ENCODE results near the gene CRACR2B.

Gene CRACR2B

DNA sequence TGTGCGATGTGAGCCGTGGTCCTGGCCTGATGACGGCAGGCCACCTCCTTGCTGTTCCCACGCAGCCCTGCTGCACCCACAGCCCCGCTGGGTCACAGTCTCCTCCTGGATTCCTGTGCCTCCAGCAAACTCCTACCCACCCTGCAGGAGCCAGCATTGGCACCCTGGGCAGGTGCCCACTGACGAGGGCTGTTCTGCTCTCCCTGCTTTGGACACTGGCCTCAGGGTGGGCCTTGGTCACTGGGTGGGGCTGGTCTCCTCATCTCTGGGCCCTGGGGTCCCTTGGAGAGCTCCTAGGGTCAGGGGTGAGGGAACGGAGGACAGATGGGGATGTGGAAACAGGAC lies 27.6 kb downstream of the CRACR2B start:
- no peak for DNase-seq

DNA sequence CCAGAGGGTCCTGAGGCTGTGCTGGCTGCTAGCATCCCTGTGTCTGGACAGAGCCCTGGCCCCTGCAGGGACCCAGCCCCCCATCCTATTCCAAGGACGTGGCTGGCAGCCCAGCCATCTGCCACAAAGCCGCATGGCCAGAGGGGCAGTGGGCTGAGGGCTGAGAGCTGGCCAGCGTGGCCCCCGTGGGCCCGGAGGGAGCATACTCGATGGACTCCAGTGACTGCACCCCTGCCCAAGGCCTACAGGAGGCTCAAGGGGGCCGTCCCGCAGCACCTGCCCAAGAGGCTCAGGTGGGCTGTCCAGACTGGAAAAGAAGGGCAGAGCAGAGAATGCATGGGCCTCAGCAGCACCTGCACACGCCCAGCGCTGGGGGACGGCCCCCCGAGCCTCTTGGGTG lies 28.1 kb downstream of the CRACR2B start:
- no peak for DNase-seq

DNA sequence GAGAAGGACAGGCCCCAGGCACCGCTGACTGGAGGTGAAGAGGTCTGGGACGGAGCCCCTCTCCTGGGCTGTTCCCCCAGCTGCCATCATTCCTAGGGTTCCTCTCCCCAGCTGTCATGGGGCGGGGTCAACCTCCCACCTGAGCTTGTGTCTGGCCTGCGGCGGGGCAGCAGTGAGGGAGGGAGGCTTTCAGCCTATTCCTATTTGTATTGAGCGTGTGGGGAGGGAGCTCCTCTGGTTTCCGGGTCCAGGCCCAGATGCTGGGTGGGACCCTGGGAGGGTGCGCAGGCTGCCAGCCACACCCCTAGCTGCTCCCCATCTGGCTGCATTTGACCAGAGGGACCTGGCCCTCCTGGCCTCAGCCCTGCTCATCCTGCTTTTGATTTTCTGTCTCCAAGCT lies 28.7 kb downstream of the CRACR2B start:
- no peak for DNase-seq

DNA sequence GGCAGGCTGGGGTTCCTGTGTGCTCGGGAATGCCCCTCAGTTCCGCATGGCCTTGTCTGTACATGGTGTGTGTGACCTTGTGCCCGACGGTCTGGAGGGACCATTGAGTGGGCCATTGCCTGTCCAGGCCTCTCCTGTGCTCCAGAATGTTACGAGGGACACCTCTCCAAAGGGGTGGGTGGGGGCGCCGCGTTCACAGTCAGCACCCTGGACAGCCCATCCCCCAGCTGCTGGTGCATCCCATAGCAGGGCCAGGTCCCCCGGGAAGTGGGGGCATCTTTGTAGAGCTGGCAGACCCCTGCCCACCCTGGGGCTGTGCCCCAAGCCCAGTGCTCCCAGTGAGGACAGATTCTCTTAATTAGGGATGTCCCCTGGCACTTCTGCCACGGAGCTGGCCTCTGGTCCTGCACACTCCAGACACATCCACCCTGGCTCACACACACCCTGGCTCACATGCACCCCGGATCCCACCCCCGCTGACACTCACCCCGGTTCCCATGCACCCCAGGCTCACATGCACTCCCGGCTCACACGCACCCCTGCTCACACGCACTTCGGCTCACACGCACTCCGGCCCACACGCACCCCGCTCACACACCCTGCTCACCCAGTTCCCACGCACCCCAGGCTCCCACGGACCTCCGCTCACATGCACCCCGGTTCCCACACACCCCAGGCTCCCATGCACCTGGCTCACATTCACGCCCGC lies 30.5 kb downstream of the CRACR2B start:
- DNase-seq = no peak

DNA sequence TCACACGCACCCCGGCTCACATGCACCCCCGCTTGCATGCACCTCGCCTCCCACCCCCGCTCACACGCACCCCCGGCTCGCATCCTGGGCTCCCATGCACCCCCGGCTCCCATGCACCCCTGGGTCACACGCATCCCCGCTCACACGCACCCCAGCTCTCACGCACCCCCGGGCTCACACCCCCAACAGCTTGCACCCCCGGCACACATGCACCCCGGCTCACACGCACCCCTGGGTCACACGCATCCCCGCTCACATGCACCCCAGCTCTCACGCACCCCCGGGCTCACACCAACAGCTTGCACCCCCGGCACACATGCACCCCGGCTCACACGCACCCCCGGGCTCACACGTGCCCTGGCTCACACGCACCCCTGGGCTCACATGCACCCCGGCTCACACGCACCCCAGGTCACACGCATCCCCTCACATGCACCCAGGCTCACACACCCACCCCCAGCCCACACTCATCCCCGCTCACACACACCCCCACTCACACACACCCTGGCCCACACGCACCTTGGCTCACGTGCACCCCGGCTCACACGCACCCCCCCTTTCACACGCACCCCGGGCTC lies 31.1 kb downstream of the CRACR2B start:
- no peak for DNase-seq

DNA sequence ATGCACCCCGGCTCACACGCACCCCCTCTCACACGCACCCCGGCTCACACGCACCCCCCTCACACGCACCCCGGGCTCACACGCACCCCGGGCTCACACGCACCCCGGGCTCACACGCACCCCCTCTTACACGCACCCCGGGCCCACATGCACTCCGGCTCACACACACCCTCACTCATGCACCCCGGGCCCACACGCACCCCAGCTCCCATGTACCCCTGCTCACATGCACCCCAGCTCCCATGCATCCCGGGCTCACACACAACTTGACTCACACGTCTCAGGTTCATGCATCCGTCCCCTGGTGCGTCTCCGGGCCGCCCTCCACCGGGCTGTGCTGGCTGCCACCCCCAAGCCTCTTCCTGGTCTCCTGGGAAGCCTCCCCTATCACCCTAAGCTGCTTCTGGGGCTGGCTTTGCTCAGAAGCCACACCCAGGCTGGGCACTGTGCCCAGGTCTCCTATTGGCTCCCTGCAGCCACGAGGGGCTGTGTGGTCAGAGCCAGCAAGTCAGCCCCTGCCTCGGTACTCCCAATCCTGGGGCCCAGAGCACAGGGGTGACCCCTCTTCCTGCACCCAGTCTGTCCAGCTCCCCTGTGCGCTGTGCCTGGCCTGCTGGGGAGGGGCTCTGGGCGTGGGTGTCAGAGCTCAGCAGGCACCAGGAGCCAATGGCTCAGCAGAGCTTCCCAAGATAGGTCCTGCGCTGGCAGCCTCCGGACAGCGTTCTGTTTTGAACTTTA lies 31.8 kb downstream of the CRACR2B start:
- peak; percentile 71 for DNase-seq

DNA sequence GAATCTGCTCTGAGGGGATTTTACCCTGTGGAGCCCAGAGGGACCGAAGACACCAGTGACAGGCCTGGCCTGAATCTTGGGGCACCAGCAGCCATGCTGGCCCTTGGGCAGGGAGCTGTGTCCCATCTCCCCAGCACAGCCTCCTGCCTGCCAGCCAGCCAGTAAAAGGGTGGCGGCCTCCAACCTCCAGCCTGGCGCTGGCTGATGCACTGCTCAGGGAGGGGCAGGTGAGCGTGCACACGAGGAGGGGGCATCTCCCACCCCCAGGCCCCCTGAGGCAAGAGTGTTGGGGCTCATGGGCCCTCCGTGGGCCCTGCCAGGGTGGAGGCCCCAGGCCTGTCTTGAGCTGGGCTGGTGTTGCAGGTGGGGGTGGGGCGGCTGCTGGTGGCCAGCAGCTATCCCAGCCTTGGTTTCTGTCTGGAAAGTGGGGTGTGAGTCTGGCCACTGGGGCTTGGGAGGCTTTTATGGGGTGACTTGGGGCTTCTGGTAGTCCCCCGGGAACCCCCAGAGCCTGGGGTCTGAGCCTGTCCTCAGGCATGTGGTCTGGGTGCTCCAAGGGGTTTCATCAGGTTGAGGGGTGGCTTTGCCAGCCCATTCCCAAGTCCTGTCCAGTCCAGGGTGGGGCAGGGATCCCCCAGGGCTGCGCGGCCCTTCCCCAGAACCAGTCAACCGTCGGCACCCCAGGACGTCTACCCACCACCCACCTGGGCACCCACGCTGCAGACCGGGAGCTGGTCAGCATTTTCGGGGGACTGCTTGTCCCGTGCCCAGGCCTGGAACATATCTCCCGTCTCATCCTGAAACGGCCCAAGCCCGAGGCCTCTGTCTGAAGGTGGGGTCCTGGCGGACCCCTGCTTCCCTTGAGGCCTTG lies 32.8 kb downstream of the CRACR2B start:
- DNase-seq = no peak

DNA sequence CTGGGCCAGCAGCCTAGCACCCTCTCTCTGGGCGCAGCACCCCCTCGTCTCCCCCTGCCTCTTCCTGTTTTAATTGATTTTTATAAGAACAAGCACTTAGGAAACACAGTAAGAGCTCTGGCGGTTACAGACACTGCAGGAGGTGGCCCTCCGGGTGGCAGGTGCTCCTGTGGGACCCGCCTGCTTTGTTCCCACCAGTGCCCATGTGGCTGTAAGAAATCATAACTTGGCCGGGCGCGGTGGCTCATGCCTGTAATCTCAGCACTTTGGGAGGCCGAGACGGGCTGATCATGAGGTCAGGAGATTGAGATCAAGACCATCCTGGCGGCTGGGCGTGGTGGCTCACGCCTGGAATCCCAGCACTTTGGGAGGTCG lies 33.4 kb downstream of the CRACR2B start:
- DNase-seq = no peak

DNA sequence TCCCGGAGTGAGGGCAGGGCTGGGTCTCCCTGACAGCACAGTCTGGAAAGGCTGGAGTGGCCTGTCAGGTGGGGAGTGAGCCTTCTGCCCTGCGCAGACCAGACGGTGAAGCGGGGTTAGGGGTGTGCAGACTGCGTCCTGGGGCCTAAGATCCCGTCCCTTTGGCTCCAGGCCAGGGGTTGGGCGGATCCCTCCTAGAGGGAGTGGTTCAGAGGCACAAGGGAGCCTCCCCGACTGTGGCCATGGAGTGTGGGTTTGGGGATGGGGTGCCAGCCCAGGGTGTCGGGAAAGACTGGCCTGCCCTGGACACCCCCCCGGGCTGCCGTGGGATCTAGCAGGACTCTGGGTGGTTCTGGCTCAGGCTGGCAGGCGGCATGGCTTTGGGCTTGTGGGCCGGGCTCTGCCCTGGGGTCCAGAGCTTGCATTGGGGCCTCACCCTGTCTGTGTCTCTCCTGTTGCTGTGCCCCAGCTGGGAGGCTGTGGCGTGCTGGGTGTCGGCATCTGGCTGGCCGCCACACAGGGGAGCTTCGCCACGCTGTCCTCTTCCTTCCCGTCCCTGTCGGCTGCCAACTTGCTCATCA lies 34.5 kb downstream of the CRACR2B start:
- DNase-seq = no peak

DNA sequence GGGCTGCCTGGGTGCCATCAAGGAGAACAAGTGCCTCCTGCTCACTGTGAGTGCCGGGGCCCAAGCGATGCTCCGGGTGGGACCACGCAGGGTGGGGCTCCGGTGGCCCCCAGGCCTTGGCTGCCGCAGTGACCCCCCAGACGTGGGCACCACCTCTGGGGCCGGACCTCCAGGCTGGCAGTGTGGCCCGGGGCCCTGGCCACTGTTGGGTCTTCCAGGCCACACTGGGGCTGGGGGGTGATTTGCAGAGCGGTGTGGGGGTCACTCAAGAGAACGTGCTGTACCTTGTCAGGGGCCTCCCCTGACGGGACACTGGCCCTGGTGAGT lies 34.9 kb downstream of the CRACR2B start:
- no peak for DNase-seq

DNA sequence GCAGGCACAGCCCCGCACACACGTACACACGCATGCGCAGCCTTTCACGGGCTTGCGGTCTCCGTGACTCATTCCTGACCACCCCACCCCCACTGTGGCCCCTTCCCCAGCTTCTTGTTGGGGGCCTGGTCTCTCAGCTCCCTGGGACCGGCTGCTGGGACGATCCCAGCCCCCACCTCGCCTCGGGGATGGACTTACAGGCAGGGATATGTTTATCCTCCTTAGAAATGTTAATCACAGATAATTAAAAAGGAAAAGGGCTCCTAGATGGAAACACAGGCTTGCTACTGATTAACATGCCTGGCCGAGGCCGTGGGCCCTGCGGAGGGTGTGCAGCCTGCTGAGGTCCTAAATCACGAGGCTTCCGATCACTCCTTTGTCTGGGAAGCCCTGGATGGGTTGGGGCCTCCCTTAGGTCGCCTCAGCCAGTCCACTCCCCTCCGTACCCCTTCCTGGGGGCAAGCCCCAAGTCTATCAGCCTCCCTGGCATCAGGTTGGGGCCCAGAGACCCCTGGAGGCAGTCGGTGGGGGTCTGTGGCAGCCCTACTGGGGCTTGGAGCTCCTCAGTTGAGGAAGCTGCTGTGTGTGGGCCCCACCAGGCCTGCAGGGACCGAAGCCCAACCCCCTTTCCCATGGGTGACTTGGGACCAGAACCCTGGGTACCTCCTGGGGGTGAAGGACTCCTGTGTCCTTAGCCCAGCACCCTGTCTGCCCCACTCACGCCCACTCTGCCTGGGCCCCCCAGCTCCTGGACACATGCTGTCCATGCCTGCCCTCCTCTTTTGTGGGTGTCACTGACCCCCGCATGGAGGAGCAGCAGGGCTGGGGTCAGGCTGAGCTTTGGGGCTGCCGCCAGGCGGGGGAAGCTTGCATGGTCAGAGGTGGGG lies 35.5 kb downstream of the CRACR2B start:
- DNase-seq = no peak

DNA sequence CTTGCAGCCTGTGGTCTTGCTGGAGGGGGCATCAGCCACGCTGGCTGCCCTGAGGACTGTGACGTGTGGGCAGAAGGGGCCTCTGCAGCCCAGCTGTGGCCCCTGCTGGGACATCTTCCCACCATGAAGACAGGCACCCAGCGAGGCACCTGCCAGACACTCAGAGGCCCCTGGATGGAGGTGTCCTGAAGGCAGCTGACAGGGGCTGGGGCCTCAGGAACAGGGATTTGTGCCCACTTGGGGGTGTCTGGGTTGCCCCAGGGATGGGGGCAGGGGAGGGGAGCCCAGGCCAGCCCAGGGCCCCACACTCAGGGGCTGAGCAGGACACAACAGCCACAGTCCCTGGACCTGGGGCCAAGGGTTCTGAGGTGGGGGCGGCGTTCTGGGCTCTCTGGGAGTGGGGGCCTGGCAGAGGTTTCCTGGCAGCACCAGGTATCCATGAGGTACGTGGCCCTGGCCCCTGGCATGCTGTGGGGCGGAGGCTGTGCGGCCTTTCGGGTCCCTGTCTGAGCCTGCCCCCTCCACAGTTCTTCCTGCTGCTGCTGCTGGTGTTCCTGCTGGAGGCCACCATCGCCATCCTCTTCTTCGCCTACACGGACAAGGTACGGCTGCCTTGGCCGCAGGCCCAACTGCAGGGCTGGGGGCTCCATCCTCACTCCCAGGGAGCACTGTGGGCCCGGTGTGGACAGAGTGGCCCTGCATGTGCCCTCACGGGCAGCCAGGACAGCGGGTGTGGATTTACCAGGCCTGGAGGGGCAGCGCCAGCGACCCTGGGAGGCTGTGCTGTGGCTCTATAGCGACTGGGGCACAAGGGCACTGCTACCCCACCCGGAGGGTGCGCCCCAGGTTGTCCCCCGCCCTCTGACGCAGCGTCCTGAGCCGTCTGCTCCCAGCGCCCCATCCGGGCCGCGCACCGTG lies 36.5 kb downstream of the CRACR2B start:
- no peak for DNase-seq

DNA sequence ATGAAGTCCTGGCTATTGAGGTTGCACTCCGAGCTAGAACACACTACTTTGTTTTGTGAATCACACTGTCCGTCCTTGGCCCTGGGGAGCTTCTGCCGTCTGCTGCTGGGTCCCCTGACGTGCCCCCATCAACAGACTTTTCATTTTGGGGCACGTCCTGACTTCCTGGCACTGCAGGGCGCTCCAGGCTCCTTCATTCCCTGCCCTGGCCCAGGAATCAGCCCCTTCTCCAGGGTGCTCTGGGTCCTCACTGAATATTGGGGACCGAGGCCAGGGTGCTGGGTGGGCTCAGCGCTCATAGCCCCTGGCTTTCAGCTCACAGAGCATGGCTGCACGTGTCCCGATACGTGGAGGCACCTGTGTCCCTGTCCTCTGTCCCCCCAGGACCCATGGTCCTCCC lies 37.2 kb downstream of the CRACR2B start:
- no peak for DNase-seq

DNA sequence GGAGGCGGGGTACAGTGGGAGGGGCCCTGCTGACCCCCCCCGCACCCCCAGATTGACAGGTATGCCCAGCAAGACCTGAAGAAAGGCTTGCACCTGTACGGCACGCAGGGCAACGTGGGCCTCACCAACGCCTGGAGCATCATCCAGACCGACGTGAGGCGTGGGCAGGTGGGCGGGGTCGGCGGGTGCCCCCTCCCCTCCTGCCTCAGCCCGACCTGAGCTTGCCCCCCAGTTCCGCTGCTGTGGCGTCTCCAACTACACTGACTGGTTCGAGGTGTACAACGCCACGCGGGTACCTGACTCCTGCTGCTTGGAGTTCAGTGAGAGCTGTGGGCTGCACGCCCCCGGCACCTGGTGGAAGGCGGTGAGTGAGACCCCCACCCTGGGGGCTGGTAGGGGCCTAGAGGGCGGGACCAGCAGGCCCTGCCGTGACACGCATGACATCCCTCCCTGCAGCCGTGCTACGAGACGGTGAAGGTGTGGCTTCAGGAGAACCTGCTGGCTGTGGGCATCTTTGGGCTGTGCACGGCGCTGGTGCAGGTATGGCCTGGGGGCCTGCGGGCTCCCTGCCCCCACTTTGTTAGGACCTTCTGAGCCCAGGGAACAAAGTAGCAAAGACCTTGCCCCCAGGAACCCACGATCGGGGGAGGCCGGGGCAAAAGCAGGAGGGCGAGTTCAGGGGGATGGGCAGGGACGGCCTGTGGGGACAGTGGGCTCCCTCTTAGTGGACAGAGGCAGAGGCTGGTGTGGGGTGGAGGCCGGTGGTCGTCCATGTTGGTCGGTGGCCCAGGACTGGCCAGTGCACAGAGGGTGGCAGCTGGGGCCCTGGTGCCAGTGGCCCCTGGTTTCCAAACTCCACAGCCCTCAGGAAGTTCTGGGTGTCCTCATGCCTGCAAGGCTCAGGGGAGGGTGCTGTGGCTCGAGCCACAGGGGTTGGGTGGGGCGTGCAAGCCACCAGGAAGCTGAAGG lies 38.0 kb downstream of the CRACR2B start:
- no peak for DNase-seq

DNA sequence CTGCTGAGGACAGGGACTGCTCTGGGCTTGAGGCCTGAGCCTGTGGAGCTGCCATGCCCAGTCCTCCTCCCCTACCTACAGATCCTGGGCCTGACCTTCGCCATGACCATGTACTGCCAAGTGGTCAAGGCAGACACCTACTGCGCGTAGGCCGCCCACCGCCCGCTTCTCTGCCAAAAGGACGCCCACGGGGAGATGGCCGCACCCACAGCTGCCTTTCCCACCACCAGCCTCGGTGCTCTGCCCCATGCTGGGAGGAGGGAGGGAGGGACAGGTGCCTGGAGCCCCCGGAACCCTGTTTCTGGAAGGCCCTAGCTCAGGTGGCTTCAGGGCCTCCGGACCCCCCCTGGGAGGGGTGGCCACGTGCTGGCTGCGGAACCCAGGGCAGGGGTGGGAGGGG lies 38.8 kb downstream of the CRACR2B start:
- DNase-seq = no peak

DNA sequence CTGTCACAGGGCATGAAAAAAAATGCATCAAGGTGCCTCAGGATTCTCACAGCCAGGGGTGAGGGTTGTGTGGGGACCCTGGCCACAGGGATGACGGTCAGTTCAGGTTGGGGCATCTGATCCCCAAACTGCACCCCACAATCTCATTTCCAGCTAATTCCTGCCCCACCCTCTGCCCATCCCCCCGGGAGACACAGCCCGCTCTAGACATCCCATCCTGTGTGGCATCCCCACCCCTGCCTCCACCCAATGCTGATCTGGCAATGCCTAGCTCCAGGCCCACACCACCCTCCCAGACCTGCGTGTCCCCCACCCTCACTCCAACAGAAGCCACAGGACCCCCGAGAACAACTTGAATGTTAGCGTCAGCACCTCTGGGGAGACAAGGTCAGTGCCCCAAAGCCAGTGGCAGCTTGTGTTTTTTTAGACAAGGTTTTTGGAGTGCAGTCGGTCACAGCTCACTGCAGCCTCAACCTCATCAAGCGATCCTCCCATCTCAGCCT lies 40.2 kb downstream of the CRACR2B start:
- no peak for DNase-seq

DNA sequence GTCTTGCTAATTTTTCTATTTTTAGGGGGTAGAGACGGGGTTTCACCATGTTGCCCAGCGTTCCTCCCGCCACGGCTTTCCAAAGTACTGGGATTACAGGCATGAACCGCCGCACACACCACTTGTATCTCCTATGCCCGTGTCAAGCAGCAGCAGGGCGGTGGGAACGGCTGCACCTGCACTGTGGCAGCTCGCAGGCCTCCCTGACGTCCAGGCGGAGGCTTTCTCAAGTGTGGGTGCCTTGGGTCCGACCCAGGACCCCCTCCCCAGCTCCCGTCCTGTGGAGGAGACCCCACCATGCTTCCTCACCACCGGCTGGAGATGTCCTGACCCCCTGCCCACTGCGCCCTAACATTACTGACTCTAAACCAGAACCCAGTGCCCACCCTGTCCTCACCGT lies 40.7 kb downstream of the CRACR2B start:
- no peak for DNase-seq

DNA sequence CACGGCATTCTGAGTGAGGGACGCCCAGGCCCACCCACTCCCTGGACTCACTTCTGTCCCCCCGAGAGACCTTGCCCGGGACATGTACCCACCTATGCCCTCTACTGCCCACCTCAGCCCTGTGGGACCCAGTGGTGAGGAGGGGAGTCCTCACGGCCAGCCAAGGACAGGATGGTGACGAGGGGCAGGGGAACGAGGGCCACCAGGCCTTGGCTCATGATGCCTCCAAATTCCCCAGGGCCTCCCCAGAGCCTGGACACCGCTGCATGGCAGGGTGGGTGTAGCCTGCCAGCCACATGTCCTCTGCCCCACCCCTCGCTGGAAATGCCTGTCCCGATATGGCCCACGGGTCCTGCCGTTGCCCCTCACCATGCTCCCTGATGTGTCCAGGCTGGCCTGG lies 41.1 kb downstream of the CRACR2B start:
- DNase-seq = no peak

DNA sequence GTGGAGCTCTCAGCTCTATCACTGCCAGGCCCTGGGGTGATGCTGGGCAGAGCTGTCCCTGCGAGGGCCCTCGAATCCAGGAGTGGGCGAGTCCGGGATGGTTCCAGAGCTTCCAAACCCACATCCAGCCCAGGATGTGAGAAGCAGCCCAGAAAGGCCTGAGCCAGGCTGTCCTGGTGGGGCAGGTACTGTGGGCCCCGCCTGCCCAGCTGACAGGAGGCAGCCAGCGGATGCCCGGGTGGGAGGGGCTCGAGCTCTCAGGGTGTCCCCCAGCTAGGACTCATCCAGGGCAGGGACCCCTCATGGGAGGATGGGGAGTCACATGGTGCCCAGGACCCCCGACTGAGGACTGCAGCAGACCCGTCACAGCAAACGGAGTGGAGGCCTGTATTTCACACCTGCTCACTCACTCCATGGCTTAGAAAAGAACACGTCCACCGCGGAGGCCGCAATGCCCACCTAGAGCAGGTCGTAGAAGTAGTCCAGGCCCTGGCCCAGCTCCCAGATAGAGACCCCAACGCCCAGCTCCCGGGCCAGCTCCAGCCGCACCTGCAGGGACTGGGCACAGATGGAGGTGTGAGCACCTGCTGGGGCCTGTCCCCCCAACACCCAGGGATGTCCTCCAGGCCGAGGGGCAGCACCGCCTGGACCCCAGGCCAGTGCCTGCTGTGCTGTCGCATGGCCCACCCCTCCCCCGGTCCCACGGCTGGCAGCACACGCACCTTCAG lies 41.8 kb downstream of the CRACR2B start:
- no peak for DNase-seq
